Activated CD8-positive, alpha-beta memory T cell treated with anti-CD3 and anti-CD28 coated beads, Interleukin-2, amount 50 U/mL, for 1 hour (primary cell): ENCODE results near the gene STARD8.
"Not testable (repeated sequence)": the region's sequence is repeated elsewhere in the genome, so short reads cannot be mapped to it uniquely, and the experiment has no call there.

Experiments used
- DNase-seq: peaks from one replicate; pipeline ENCODE4 v3.0.0-alpha.2; 2020; ENCODE audit errors: extremely low read depth

Gene STARD8, protein sequence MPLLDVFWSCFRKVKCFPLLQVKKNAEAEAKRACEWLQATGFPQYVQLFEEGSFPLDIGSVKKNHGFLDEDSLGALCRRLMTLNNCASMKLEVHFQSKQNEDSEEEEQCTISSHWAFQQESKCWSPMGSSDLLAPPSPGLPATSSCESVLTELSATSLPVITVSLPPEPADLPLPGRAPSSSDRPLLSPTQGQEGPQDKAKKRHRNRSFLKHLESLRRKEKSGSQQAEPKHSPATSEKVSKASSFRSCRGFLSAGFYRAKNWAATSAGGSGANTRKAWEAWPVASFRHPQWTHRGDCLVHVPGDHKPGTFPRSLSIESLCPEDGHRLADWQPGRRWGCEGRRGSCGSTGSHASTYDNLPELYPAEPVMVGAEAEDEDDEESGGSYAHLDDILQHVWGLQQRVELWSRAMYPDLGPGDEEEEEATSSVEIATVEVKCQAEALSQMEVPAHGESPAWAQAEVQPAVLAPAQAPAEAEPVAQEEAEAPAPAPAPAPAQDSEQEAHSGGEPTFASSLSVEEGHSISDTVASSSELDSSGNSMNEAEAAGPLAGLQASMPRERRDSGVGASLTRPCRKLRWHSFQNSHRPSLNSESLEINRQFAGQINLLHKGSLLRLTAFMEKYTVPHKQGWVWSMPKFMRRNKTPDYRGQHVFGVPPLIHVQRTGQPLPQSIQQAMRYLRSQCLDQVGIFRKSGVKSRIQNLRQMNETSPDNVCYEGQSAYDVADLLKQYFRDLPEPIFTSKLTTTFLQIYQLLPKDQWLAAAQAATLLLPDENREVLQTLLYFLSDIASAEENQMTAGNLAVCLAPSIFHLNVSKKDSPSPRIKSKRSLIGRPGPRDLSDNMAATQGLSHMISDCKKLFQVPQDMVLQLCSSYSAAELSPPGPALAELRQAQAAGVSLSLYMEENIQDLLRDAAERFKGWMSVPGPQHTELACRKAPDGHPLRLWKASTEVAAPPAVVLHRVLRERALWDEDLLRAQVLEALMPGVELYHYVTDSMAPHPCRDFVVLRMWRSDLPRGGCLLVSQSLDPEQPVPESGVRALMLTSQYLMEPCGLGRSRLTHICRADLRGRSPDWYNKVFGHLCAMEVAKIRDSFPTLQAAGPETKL

DNA sequence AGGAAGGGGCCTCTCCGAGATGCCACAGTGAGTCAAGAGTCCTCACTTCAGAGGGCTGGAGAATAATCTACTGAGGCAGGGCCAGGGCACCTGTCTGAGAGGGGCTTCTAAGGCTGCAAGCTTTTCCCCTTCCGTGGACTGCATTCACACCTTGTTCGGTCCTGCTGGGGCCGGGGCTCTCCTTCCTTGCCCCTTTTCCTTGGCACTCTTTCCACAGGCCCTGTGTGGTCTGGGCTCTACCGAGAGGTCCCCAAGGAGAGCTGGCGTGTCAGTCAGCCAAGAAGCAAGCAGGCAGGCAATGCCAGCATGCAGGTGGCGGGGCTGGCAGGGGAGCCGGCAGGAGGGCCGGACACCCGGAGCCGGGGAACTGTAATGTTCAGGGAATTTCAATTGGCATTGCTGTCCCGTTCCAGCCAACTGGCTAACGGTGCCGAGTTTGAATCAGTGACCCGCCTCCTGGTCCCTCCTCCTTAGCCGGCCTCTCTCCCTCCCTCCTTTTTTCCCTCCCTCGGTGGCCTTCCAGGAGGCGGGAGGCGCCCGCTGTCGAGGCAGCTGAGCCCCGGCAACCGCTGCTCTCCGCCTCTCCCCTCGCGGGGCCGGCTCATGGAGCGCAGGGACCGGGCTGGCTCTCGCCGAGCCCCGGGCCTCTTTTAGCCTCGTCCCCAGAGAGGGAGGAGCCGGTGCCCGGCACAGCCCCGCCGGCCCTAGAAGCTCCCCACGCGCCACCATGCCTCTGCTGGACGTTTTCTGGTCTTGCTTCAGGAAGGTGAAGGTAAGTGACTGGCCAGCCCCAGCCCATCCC is at the start of gene STARD8:
Gene STARD8 (plus strand): TSS at position 511 of the 802 bp plus-strand sequence. CDS start 217 bp downstream, at position 728.
- no peak for DNase-seq

DNA sequence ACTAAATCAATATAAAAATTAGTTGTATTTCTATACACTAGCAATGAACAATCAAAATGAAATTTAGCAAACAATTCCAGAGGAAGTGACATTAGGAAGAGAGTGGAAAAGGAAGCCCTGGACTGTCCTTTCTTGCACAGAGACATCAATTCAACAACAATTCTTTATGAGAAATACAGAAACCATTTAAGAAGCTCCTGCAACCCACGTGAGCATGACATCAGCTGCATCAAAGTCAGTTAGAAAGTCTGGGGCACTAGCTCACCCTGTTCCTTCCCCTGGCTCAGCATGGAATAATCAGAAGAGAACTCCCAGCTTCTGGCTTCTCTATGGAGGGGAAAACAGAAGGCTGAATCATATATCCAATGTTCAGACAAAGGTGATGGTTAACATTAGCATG is 48.6 kb upstream of the STARD8 start:
- DNase-seq, result no peak

DNA sequence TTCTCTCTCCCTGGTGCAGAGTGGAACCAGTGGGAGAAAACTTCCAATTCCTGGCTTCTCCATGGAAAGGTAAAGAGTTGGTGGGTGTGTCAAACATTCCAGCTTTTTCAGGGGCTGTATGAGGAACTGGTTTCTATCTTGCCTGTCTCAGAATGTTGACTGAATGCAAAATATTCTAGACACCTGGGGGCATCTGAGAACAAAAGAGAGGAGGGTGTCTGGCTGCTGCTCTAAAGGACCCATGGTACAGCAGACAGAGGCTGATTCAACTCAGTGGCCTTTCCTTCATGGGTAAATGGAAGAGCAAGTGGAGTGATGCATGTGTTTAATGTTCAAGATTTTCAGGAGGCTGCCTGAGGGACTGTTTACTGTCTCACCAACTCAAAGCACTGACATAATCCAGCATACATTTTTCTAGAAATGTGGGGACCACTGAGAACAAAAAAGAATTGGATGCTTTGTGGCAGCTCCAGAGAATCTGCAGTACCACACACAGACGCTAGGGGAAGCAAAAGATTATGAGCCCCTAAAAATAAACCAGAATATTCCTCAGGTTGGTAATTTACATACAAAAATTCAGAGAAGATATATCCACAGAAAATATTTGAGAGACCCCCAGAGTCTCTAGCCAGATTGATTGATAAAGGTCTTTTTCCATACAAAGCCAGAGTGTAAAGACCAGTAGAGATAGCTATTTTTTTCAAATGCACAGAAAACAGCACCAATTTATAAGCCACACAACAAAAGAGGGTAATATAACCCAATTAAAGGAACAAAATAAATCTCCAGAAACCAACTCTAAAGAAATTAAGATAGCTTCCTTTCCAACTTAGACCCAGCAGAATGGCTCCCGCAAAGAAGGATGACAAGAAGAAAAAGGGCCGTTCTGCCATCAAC is 48.0 kb upstream of the STARD8 start:
- DNase-seq, result no peak

DNA sequence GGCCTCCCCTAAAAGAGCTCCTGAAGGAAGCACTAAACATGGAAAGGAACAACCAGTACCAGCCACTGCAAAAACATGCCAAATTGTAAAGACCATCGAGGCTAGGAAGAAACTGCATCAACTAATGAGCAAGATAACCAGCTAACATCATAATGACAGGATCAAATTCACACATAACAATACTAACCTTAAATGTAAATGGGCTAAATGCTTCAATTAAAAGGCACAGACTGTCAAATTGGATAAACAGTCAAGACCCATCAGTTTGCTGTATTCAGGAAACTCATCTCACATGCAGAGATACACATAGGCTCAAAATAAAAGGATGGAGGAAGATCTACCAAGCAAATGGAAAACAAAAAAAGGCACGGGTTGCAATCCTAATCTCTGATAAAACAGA is 43.2 kb upstream of the STARD8 start:
- DNase-seq, result not testable (repeated sequence)

DNA sequence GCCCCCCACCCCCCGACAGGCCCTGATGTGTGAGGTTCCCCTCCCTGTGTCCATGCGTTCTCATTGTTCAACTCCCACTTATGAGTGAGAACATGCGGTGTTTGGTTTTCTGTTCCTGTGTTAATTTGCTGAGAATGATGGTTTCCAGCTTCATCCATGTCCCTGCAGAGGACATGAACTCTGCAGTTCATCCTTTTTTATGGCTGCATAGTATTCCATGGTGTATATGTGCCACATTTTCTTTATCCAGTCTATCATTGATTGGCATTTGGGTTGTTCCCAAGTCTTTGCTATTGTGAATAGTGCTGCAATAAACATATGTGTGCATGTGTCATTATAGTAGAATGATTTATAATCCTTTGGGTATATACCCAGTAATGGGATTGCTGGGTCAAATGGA is 32.7 kb upstream of the STARD8 start:
- not testable (repeated sequence) for DNase-seq

DNA sequence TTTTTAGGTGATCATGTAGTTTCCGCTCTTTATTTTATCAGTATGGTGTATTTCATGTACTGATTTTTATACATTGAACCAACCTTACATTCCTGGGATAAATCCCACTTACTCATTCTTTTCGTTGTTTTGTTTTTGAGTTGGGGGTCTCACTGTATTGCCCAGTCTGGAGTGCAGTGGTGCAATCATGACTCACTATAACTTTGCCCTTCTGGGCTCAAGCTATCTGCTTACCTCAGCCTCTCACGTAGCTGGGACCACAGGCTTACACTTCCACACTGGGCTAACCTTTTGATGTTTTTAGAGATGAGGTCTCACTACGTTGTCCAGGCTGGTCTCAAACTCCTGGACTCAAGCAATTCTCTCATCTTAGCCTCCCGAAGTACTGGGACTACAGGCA is 19.5 kb upstream of the STARD8 start:
- no peak for DNase-seq

DNA sequence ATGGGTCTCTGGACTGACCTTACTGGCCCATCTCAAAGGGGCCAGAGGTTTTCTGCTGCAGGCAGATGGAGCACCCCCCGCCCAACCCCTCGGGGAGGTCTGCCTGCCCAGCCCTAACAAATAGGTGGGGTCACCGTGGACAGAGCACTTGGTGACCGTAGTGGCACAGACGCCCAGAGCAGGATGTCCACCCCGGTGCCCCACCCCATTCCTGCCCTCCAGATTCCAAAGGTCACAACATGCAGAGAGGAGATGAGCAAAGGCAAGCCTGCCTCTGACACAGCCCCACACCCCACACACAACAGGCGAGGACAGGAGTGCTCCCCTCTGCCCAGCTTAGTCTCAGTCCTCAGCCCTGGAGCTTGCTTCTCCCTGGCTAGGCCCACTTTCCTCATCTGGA is 17.5 kb upstream of the STARD8 start:
- DNase-seq, result not testable (repeated sequence)

DNA sequence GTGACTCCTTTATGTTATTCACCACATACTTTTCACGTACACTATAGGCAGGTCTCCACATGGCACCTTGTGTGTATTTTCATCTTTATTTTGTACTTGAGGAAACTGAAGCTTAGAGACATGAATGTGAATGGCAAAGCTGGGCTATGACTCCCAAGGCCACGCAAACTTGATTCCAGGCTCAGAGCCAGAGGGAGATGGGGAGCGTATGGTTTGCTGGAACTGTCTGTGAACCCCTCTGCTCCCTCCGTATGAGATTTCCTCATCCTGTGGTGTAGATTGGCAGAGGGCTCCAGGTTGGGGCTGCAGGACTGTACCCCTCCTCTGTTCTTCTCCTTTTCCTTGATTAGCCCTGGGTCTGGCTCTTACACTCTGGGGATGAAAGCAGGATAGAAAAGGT is 16.1 kb upstream of the STARD8 start:
- no peak for DNase-seq

DNA sequence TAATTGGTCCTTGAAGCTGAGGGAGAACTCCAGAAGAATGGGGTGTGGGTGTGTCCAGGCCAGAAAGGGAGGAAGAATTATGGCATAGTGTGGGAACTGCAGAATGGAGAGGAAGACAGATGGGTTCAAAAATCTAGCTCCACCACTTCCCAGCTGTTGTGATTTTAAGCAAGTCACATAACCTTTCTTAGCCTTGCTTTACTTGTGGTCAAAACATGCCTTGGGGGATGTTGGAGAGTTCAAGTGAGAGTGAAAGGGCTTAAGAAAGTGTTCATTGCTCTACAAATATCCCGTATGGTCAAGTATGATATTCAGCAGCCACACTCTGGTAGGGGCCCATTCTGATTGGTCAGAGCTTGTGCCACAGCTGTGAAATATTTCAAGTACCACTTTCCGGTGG is 15.0 kb upstream of the STARD8 start:
- DNase-seq, result no peak

DNA sequence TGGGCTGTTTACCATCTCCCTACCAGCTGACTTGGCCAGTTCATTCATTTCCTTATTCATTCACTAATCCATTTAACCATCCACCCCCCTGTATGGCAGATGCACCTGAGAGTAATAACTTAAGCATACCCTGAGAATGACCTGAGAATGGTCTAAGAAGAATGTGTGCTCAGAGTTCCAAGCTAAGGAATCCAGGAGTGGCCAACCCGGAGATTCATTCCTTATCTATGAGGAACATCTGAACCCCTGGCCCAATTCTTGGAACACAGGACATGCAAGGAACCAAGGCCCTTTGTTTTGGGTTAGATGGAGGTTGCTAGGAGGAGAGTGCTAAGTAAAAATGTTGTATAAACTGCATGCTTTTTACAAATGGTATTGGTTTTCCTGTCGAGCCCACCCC is 13.5 kb upstream of the STARD8 start:
- DNase-seq, result no peak

DNA sequence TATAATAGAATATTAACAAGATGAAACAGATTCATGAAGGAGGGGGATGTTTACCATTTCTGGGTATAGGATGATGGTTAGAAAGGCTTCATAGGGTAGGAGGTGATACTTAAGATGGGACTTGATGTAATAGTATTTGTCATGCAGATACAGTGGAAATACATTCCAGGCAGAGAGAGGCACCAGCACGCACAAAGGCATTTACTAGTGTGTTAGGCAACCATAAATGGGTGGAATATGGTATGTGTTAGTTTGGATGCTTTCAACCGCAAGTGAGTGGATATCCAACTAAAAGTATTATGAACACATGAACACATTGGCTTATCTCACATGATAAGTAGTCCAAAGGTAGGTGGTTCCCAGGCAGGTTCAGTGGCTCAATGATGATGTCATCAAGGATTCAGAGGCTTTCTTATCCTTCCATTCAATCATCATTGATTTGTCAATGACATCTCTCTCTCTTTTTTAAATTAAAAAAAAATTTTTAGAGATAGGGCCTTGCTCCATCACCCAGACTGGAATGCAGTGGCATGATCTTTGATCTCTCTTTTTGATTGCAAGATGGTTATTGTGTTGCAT is 12.7 kb upstream of the STARD8 start:
- DNase-seq, result no peak

DNA sequence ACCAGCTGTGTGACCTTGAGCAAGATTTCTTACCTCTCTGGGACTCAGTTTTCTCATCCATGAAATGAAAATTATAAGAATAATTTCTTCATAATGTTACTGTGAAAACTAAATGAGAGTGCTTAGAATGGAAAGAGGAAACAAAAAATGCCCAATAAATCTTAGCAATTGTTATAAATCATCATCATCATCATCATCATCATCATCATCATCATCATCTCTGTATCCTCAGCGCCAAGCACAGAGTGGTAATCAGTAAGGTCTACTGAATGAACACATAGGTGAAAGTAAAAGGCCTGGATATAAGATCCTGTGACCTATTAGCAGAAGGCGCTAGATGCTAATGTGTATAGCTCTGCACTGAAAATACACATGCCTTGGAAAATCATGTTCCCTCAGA is 6.8 kb upstream of the STARD8 start:
- no peak for DNase-seq

DNA sequence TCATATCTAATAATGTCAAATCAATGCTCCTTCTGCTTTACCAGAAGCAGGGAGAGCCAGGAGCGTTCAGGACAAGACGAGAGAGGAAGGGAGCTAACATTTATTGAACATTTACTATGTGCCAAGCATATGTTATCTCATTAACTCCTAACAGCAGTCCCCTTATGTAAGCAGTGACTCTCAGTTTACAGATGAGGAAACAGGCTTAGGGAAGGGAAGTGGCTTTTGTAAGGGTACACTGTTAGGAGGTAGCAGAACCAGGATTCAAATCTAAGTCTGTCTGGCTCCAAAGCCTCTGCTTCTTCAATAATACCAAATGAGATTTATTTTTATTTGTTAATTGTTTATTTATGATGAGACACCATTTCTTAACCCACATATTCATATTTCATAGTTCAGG is 2.6 kb upstream of the STARD8 start:
- no peak for DNase-seq

DNA sequence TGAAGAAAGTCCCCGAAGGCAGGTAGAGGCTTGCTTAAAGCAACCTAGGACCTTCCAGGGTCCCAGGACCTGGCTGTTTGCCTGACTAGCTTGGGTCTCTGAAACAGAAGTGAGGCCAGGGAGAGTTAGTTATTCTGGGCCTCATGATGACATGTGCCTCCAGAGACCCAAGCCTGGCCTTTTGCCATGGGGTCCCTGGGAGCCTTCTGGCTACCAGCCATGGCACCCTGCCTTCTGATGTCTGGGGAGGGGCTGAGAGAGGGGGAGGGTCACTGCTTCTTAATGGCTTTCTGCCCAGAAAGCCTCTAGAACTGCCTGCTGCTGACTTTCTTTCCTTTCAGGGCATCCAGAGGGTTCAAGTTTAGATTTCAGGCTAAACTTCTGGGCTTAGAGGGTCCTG is 1.0 kb upstream of the STARD8 start:
- DNase-seq, result no peak

DNA sequence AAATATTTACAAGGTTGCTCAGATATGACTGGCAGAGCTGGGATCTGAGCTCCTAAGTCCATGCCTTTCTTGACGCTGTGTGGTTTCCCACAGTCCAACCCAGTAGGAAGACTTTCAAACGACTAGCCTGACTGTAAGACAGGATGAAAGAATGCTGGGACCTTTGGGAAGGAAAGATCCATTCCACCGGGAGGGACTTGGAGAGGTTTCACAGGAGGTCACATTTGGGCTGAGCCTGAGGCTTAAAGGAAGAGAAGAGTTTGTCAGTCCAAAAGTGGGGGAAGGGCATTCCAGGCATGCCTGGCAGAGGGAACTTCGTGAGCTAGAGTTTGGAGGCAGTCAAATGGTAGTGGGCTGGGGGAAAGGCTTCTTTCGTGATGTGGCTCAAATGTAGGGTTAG is 1.5 kb downstream of the STARD8 start:
- DNase-seq, result no peak

DNA sequence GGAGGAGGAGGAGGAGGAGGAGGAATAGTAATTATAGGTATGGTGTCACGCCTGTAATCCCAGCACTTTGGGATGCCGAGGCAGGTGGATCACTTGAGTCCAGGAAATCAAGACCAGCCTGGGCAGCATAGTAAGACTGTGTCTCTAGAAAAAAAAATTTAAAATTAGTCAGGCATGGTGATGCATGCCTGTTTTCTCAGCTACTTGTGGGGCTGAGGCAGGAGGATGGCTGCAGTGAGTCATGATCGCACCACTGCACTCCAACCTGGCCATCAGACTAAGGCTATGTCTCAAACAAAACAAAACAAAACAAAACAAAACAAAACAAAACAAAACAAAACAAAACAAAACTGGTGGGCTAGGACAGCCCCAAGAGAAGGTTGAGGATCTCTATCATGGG is 3.0 kb downstream of the STARD8 start:
- no peak for DNase-seq

DNA sequence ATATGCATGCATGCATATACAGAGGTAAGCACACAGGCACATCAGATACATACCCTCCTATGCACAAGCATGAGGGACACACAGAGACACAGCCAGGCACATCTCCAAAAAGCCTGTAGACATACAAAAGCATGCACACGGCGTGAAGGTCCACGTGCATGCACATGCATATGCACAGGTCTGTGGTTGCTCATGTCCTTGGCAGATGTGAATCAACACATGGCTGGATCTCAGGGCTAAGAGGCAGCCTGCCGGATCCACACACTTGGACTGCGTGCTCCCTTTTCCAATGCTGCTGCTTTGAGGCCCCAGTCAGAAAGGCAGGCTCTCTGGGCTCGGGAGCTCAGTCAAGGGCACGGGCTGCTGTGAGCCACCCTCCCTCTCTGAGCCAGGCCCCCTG is 3.6 kb downstream of the STARD8 start:
- DNase-seq, result no peak

DNA sequence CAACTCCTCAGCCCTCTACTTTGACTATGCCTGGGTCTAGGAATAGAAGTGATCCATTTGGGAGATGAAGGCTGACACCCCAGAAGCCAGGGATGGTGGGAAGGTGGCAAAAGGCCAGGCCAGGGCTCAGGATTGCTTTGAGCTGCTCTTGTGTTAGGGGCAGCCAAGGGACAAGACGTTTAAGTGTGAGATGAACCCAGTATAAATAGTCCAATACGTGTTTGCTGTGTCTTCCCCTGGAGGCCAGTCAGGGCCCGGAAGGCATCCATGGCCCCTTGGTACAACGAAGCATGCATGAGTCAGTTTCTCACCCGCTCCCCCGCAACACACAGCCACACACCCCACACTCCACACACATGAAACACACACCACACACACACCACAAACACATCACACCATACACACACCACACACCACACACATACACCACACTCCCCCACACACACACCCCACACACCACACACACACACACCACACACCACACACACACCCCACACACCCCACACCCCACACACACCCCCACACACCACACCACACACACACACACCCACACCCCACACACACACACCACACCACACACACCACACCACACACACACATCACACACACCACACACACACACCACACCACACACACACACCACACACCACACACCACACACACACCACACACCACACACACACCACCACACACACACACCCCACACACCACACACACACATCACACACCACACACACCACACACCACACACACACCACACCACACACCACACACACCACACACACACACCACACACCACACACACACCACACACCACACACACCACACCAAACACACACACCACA is 5.1 kb downstream of the STARD8 start:
- DNase-seq, result no peak

DNA sequence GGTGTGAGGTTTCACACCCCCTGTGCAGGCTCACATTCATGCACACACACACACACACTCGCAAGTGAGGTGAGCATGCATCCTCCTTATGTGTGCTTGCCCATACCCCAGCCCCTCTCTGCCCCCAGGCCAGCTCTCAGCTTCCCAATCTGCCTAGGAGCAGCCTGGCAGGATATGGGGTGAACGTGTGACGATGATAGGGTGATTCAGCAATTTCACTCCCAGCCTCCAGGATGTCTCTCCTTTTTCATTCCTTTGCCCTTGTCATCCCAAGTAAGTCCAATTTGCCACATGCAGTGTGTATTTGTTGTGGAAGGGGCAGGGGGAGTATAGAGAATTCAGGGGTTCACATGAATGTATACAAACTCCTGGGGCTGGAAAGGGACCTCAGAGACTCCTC is 7.2 kb downstream of the STARD8 start:
- DNase-seq, result no peak
